NT2/D1 (cell line): ENCODE data around the gene ARHGEF10L.
"Not testable (repeated sequence)": the region's sequence is repeated elsewhere in the genome, so short reads cannot be mapped to it uniquely, and the experiment has no call there.

Source experiments
- DNase-seq: peaks from one replicate; pipeline ENCODE4 v3.0.0-alpha.2; 2011; ENCODE audit warnings: low read depth, low spot score
- H3K27me3 ChIP-seq: 2 replicates; pipeline ENCODE4 v1.6.0; 2011; ENCODE audit warnings: mild to moderate bottlenecking; ENCODE audit not compliant: insufficient read length, insufficient read depth
- H3K36me3 ChIP-seq: 2 replicates; pipeline ENCODE4 v1.6.1; 2011; ENCODE audit warnings: mild to moderate bottlenecking, low read length, mixed read lengths; ENCODE audit not compliant: insufficient read depth, insufficient read length
- H3K4me1 ChIP-seq: 2 replicates; pipeline ENCODE4 v1.5.1; 2011; ENCODE audit not compliant: insufficient read depth, insufficient read length
- H3K4me3 ChIP-seq: 2 replicates; pipeline ENCODE4 v1.5.1; 2011; ENCODE audit warnings: low read depth; ENCODE audit not compliant: insufficient read length
- H3K9ac ChIP-seq: 2 replicates; pipeline ENCODE4 v1.6.0; 2011; ENCODE audit warnings: low read depth; ENCODE audit not compliant: insufficient read length
- H3K9me3 ChIP-seq: 2 replicates; pipeline ENCODE4 v1.5.1; 2011; ENCODE audit warnings: mild to moderate bottlenecking, low read length; ENCODE audit not compliant: insufficient read depth
- SUZ12 ChIP-seq: IDR thresholded peaks from 2 replicates; pipeline ENCODE4 v1.6.1; 2011; ENCODE audit not compliant: insufficient read length, insufficient read depth; ENCODE audit errors: extremely low read depth
- YY1 ChIP-seq: IDR thresholded peaks from 2 replicates; pipeline ENCODE4 v1.6.1; 2011; ENCODE audit not compliant: insufficient read length, insufficient read depth
- ZNF274 ChIP-seq: IDR thresholded peaks from 2 replicates; pipeline ENCODE4 v1.6.1; 2011; ENCODE audit warnings: mild to moderate bottlenecking, low read depth, low read length

Gene ARHGEF10L

GRCh38 chr1:17503146-17503545, 36.4 kb upstream of the ARHGEF10L start:
- H3K4me3 ChIP-seq: no peak overlapping the region
- DNase-seq: no peak
- no peaks in the 10 kb centered on the region for H3K36me3 ChIP-seq
- no peak overlapping the region for H3K9ac ChIP-seq
- no peaks in the 10 kb centered on the region for H3K27me3 ChIP-seq
- H3K4me1 ChIP-seq: peaks cover 4% of the 10 kb centered on the region
- TF ChIP-seq YY1 (no peak), ZNF274 (no peak), SUZ12 (no peak)
- peaks cover 5% of the 10 kb centered on the region; the same call in 1 of the 2 replicates for H3K9me3 ChIP-seq

- not testable (repeated sequence) for H3K9me3 ChIP-seq, DNase-seq, H3K9ac ChIP-seq, H3K4me3 ChIP-seq, H3K27me3 ChIP-seq, H3K4me1 ChIP-seq, H3K36me3 ChIP-seq
These were observed 32.3 kb upstream of the ARHGEF10L start for GRCh38 chr1:17507200-17507599.

- no peaks in the 10 kb centered on the region for H3K4me1 ChIP-seq
- no peak overlapping the region for H3K9ac ChIP-seq
- TF ChIP-seq ZNF274 (no peak), SUZ12 (no peak), YY1 (no peak)
- H3K36me3 ChIP-seq: no peaks in the 10 kb centered on the region
- DNase-seq: no peak
- H3K9me3 ChIP-seq: no peaks in the 10 kb centered on the region
- no peak overlapping the region for H3K4me3 ChIP-seq
- no peaks in the 10 kb centered on the region for H3K27me3 ChIP-seq
These were observed 31.6 kb upstream of the ARHGEF10L start for GRCh38 chr1:17507915-17508314.

- Histone ChIP-seq H3K4me1 (no peaks in the 10 kb centered on the region), H3K36me3 (no peaks in the 10 kb centered on the region), H3K27me3 (no peaks in the 10 kb centered on the region), H3K9ac (no peak overlapping the region), H3K9me3 (no peaks in the 10 kb centered on the region), H3K4me3 (no peak overlapping the region)
- DNase-seq: no peak
- no peak for TF ChIP-seq SUZ12
- no peak for TF ChIP-seq ZNF274
- TF ChIP-seq YY1: no peak
These were observed 30.1 kb upstream of the ARHGEF10L start for GRCh38 chr1:17509363-17509762.

- no peaks in the 10 kb centered on the region for H3K4me1 ChIP-seq
- no peaks in the 10 kb centered on the region for H3K36me3 ChIP-seq
- H3K4me3 ChIP-seq: no peak overlapping the region
- DNase-seq: no peak
- no peak for TF ChIP-seq YY1
- TF ChIP-seq ZNF274: no peak
- no peak for TF ChIP-seq SUZ12
- no peaks in the 10 kb centered on the region for H3K27me3 ChIP-seq
- no peaks in the 10 kb centered on the region for H3K9me3 ChIP-seq
- no peak overlapping the region for H3K9ac ChIP-seq
These were observed 29.4 kb upstream of the ARHGEF10L start for GRCh38 chr1:17510138-17510537.

- Histone ChIP-seq H3K27me3 (no peaks in the 10 kb centered on the region), H3K9ac (no peak overlapping the region), H3K4me3 (no peak overlapping the region), H3K9me3 (no peaks in the 10 kb centered on the region), H3K4me1 (no peaks in the 10 kb centered on the region), H3K36me3 (no peaks in the 10 kb centered on the region)
- TF ChIP-seq YY1 (no peak), ZNF274 (no peak), SUZ12 (no peak)
- no peak for DNase-seq
These were observed 28.3 kb upstream of the ARHGEF10L start for GRCh38 chr1:17511188-17511587.

- Histone ChIP-seq H3K4me3 (no peak overlapping the region), H3K9me3 (no peaks in the 10 kb centered on the region), H3K36me3 (no peaks in the 10 kb centered on the region), H3K4me1 (peaks cover 2% of the 10 kb centered on the region), H3K27me3 (no peaks in the 10 kb centered on the region), H3K9ac (no peak overlapping the region)
- no peak for TF ChIP-seq YY1
- TF ChIP-seq ZNF274: no peak
- no peak for TF ChIP-seq SUZ12
- DNase-seq: no peak
These were observed 26.4 kb upstream of the ARHGEF10L start for GRCh38 chr1:17513131-17513530.

- Histone ChIP-seq H3K36me3 (no peaks in the 10 kb centered on the region), H3K4me3 (no peak overlapping the region), H3K9ac (no peak overlapping the region), H3K4me1 (peaks cover 2% of the 10 kb centered on the region), H3K9me3 (no peaks in the 10 kb centered on the region), H3K27me3 (no peaks in the 10 kb centered on the region)
- TF ChIP-seq ZNF274 (no peak), SUZ12 (no peak), YY1 (no peak)
- no peak for DNase-seq
These were observed 24.7 kb upstream of the ARHGEF10L start for GRCh38 chr1:17514776-17515175.
